Measurements from ENCODE around the gene CACNA2D4. TPM values are rescaled to one million over a fixed set of nuclear protein-coding genes. Genes with fewer than 3 reads are reported as not detected.

The CACNA2D4 gene
- total and polyA plus RNA-seq, 4 donors = 0.82 to 2.8 (median 1.3) TPM

DNA sequence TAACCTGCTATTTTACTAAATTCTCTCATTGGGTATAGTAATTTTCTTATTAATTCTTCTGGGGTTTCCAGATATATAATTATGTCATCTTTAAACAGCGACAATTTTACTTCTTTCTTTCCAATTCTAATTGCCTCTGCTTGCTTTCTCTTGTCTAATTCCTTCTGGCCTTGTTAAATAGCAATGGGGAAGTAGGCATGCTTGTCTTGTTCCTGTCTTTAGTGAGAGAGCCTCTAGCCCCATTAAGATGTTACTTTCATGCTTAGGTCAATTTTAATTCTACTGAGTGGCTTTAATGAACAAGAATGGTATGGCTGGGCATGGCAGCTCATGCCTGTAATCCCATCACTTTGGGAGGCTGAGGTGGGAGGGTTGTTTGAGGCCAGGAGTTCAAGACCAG, 66.4 kb downstream of the CACNA2D4 start:
- no peak overlapping the region for H3K27ac ChIP-seq (ENCODE audit: low read depth in 1 of 2, low read length in 2 of 2)

DNA sequence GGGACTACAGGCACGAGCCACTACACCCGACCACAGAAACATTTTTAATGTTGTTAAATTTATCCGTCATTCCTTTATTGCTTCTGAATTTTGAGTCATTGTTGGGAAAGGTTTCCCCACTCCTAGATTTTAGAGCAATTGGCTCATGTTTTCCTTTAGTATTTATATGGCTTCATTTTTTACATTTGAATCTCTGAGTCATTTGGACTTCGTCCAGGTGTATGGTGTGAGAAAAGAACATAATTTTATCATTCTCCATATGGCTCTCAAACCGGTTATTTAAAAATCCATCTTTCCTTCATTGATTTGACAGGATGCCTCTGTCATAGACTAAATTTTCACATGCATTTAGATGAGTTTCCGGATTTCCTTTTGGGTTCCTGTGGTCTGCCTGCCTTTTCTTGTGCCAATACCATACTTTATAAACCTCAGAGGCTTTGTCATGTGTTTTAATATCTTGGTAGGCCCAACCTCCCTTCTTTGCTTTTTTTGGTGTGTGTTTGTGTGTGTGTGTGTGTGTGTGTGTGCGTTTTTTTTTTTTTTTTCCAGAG, 67.2 kb downstream of the CACNA2D4 start:
- TF ChIP-seq, protein P1, sequence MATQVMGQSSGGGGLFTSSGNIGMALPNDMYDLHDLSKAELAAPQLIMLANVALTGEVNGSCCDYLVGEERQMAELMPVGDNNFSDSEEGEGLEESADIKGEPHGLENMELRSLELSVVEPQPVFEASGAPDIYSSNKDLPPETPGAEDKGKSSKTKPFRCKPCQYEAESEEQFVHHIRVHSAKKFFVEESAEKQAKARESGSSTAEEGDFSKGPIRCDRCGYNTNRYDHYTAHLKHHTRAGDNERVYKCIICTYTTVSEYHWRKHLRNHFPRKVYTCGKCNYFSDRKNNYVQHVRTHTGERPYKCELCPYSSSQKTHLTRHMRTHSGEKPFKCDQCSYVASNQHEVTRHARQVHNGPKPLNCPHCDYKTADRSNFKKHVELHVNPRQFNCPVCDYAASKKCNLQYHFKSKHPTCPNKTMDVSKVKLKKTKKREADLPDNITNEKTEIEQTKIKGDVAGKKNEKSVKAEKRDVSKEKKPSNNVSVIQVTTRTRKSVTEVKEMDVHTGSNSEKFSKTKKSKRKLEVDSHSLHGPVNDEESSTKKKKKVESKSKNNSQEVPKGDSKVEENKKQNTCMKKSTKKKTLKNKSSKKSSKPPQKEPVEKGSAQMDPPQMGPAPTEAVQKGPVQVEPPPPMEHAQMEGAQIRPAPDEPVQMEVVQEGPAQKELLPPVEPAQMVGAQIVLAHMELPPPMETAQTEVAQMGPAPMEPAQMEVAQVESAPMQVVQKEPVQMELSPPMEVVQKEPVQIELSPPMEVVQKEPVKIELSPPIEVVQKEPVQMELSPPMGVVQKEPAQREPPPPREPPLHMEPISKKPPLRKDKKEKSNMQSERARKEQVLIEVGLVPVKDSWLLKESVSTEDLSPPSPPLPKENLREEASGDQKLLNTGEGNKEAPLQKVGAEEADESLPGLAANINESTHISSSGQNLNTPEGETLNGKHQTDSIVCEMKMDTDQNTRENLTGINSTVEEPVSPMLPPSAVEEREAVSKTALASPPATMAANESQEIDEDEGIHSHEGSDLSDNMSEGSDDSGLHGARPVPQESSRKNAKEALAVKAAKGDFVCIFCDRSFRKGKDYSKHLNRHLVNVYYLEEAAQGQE (IDR thresholded peaks at IDR 0.05) = no peak
- TF ChIP-seq FOXA1 (IDR thresholded peaks at IDR 0.05) (no peak), TAF1 (conservative IDR thresholded peaks at IDR 0.05) (no peak), RXRA (IDR thresholded peaks at IDR 0.05) (no peak), NR2F2 (IDR thresholded peaks at IDR 0.05) (no peak), FOXA2 (IDR thresholded peaks at IDR 0.05) (no peak), JUND (IDR thresholded peaks at IDR 0.05) (no peak), YY1 (IDR thresholded peaks at IDR 0.05) (no peak), HNF4A (conservative IDR thresholded peaks at IDR 0.05) (no peak), RAD21 (IDR thresholded peaks at IDR 0.05) (no peak), EGR1 (IDR thresholded peaks at IDR 0.05; ENCODE audit: low read depth in 2 of 2) (no peak)
- TF ChIP-seq, protein P2, sequence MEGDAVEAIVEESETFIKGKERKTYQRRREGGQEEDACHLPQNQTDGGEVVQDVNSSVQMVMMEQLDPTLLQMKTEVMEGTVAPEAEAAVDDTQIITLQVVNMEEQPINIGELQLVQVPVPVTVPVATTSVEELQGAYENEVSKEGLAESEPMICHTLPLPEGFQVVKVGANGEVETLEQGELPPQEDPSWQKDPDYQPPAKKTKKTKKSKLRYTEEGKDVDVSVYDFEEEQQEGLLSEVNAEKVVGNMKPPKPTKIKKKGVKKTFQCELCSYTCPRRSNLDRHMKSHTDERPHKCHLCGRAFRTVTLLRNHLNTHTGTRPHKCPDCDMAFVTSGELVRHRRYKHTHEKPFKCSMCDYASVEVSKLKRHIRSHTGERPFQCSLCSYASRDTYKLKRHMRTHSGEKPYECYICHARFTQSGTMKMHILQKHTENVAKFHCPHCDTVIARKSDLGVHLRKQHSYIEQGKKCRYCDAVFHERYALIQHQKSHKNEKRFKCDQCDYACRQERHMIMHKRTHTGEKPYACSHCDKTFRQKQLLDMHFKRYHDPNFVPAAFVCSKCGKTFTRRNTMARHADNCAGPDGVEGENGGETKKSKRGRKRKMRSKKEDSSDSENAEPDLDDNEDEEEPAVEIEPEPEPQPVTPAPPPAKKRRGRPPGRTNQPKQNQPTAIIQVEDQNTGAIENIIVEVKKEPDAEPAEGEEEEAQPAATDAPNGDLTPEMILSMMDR (IDR thresholded peaks at IDR 0.05; ENCODE audit: low read depth, low read length, missing input control) = no peak
- TF ChIP-seq, protein P3, sequence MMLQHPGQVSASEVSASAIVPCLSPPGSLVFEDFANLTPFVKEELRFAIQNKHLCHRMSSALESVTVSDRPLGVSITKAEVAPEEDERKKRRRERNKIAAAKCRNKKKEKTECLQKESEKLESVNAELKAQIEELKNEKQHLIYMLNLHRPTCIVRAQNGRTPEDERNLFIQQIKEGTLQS (IDR thresholded peaks at IDR 0.05) = no peak
- H3K9ac ChIP-seq (ENCODE audit: low read depth in 1 of 2, low read length in 2 of 2) = no peak overlapping the region
- H3K36me3 ChIP-seq (ENCODE audit: control insufficient read depth in 4 of 4, insufficient read depth in 3 of 4, low read depth in 1 of 4, low read length in 3 of 4) = no peaks in the 10 kb centered on the region
- no peaks in the 10 kb centered on the region for H3K4me1 ChIP-seq (ENCODE audit: control insufficient read depth in 4 of 4, insufficient read depth in 4 of 4, low read length in 3 of 4)
- WGBS = 73% methylated on average over 7 of the region's 7 CpGs
- H3K4me3 ChIP-seq (ENCODE audit: low read depth in 1 of 3, low read length in 3 of 3) = no peak overlapping the region
- H3K27me3 ChIP-seq (ENCODE audit: control insufficient read depth in 4 of 4, insufficient read depth in 4 of 4, low read length in 3 of 4) = no peaks in the 10 kb centered on the region
- H3K27ac ChIP-seq (ENCODE audit: low read depth in 1 of 2, low read length in 2 of 2) = no peak overlapping the region
- peaks cover 0 to 5% (median 0%) of the 10 kb centered on the region in 4 donors for H3K9me3 ChIP-seq (ENCODE audit: control insufficient read depth in 4 of 4, low read length in 3 of 4)
- no peak for DNase-seq (ENCODE audit: low spot score)

More for the DNA sequence above, 66.4 kb downstream of the CACNA2D4 start:
- H3K9me3 ChIP-seq (ENCODE audit: control insufficient read depth in 4 of 4, low read length in 3 of 4) = peaks cover 0 to 5% (median 0%) of the 10 kb centered on the region in 4 donors
- DNase-seq (ENCODE audit: low spot score) = no peak
- H3K36me3 ChIP-seq (ENCODE audit: control insufficient read depth in 4 of 4, insufficient read depth in 3 of 4, low read depth in 1 of 4, low read length in 3 of 4) = no peaks in the 10 kb centered on the region
- H3K4me1 ChIP-seq (ENCODE audit: control insufficient read depth in 4 of 4, insufficient read depth in 4 of 4, low read length in 3 of 4) = no peaks in the 10 kb centered on the region
- H3K9ac ChIP-seq (ENCODE audit: low read depth in 1 of 2, low read length in 2 of 2) = no peak overlapping the region
- TF ChIP-seq YY1 (IDR thresholded peaks at IDR 0.05) = no peak
- TF ChIP-seq RXRA (IDR thresholded peaks at IDR 0.05) = no peak
- no peak for TF ChIP-seq RAD21 (IDR thresholded peaks at IDR 0.05)
- TF ChIP-seq SP1 (IDR thresholded peaks at IDR 0.05) = no peak
- TF ChIP-seq GABPA (IDR thresholded peaks at IDR 0.05 in 1 of 2, conservative IDR thresholded peaks at IDR 0.05 in 1 of 2) = no peak
- no peak for TF ChIP-seq EGR1 (IDR thresholded peaks at IDR 0.05; ENCODE audit: low read depth in 2 of 2)
- H3K27me3 ChIP-seq (ENCODE audit: control insufficient read depth in 4 of 4, insufficient read depth in 4 of 4, low read length in 3 of 4) = no peaks in the 10 kb centered on the region
- 86% methylated on average over 1 of the region's 1 CpG for WGBS
- H3K4me3 ChIP-seq (ENCODE audit: low read depth in 1 of 3, low read length in 3 of 3) = no peak overlapping the region
